Activated CD8-positive, alpha-beta memory T cell treated with anti-CD3 and anti-CD28 coated beads, Interleukin-2, amount 50 U/mL, for 48 hours (primary cell): ENCODE measurements around the gene HOXA5.

ENCODE experiments used
- DNase-seq: peaks from one replicate; pipeline ENCODE4 v3.0.0-alpha.2; 2020

The HOXA5 gene

DNA sequence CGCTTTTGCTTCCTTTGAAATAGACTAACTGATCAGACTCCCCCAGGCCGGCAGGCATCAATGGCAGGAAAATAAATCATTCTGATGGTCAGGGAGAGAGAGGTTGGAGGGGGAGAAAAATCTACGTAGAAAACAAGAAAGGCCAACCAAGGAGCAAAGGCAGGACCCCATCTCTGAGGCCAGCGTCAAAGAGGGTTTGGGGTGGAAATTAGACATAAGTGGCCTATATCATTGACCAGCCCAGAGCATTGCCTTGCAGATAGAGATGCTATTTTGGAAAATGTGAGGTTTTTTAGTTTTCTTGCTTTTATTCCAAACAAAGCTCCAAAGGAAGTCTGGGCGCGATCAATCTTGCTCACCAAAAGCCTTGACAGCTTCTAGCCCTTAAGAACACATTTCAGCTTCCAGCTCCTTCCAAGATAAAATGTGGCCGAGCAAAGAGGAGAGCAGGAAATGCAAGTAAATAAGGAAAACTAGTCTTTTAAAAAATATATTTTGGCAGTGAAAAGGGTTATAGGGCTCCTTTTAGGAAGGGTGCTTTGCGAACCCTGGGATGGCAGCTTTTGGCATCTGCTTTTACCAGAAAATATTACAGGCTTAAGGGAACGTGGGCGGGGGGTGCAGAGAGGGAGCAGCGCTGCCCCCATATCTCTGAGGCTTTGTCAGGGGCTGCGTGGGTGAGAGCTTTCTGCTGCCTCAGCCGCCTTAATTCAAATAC is 39.0 kb downstream of the HOXA5 start:
- DNase-seq, result peak; percentile 18

DNA sequence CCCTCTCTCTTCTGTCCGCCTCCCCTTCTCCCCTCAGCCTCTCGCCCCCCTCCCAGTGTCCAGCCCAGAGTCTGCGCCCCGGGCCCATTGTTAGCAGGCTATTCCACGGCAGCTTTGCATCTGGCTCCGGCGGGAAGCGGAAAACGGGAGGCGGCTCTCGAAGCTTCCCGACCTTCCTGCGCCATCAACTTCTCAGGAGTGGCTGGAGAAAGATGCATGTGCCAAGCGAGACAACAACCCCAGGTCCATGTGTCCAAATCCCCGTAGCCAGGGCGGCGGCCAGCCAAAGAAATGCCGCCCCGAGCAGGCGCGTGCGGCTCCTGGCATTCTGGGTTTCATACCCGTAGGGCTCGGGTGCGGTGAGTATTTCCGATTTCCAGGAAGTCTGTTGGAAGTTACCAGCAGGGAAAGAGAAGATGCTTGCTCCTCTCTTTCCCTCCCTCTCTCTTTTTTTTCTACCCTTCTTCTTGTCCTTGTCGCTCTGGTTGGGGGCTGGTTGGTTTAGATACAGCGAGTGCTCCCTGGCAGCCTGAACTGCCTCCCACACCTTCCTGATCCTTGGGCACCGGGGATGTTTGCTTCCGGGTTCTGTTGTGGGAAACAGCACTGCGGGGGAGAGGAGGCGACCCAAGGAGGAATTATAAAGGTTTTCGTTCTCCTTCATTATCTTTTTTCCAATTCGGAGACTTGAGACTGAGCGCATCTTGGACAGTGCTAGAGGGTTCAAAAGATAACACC is 39.8 kb downstream of the HOXA5 start:
- DNase-seq, result peak; percentile 35

DNA sequence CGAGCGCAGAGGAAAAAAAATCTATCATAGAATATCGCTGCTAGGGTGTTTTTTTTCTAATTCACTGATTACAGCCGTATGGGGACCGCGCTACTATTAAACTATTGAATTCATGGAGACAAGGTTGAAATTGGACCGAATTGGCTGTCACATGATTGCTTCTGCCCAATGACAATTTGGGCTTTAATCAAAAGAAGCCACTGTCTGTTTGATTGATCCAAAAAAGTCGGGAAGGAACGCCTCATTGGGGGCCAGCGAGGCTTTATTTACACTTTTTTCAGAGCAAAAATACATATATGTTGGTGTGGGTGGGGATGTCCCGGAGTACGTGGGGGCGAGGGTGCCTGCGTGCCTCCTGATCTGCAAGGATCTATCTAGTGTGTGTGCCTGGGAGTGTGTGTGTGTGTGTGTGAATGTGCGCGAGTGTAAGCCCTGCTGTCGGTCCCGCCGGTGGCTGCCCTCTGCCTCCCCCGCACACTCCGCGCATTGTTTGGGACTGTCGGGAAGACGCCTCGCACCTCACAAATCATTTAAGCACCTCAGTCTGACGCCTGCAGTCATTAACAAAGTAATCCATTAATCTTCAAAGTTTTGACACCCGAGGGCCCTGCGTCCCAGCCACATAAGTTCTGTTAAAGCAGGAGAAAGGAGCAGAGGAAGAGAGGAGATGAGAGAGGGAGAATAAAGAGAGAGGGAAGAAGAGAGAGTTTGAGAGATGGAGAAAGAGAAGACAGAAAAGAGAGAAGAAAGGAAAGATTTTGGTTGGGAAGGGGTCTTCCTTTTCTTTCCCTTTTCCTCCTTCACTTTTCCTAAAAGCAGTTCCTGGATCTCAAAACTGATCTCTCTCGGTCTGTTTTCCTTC is 40.7 kb downstream of the HOXA5 start, which contains the start of gene HOXA2:
Gene HOXA2 (minus strand): TSS at position 103 of the 862 bp plus-strand sequence. CDS start 183 bp downstream, outside the sequence.
- DNase-seq, result no peak

DNA sequence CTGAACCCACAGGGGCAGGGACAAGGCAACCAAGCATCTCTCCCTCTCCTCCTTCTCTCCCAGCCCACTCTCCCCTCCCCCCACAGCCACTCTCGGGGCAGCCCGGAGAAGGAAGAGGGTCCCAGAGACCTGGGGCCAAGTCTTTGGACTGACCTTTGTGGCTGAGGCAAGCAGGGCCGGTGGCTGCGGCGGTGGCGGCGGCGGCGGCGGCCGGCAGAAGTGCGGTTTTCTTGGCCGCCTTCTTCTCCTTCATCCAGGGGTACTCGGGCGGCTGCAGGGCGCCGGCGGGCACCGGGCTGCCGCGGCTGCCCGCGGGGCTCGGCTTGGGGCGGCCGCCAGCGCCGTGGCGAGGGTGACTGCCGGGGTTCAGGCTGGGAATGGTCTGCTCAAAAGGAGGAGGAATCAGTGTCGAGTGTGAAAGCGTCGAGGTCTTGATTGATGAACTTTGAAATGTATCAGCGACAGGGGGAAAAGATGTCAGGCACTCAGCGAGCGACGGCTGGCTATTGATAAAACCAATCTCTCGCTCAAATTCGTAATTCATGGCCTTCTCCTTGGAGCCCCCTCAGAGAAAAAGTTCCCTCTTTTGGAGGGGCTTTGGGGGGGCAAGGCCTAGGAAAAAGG is 41.4 kb downstream of the HOXA5 start:
- DNase-seq, result no peak

DNA sequence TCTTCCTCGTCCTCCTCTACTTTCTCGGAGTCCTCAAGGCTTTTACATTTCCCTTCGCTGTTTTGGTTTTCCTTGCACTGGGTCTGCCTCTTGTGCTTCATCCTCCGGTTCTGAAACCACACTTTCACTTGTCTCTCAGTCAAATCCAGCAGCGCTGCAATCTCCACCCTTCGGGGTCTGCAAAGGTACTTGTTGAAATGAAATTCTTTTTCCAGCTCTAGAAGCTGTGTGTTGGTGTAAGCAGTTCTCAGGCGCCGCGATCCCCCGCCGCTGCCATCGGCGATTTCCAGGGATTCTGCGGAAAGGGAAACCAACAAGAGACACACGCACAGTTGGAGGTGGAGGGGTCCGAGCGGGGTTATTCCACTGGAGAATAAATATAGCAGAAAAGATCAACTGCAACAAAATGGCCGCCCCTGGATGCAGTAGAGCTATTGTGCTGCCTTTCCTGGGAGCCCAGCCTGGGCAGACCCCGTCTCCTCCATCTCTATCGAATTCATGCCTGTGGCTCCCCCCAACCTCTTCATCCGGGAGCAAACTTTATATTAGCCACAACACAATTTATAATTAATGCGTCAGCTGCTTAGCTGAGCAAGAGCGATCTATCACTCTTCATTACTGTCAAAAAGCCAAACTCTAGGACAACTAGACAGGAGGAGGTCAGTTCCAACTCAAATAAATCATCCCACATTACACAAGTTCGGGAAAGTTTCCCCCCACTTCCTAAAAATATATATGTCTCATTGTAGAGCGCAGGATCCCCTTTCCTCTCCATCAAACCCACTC is 42.1 kb downstream of the HOXA5 start:
- DNase-seq, result no peak

DNA sequence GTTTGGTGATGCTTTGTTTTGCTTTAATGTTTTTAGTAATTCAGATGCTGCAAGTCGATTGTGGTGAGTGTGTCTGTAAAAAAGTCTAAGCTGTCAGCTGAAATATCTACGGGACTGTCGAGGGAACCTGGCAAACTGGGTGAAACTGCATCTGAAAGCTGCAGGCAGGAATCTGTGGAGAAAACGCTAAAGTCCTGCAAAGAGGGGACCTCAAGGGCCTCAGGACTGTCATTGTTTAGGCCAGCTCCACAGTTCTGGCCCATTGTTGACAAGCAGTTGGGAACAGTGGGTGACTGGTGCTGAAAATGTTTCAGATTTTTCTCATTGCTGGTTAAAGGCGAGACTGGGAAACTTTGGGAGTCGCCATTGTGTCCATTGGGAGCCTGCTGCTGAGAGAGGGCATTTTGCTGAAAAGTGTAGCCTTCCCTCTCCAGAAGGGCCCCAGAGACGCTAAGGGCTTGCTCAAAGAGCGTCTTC is 42.7 kb downstream of the HOXA5 start:
- DNase-seq, result no peak

DNA sequence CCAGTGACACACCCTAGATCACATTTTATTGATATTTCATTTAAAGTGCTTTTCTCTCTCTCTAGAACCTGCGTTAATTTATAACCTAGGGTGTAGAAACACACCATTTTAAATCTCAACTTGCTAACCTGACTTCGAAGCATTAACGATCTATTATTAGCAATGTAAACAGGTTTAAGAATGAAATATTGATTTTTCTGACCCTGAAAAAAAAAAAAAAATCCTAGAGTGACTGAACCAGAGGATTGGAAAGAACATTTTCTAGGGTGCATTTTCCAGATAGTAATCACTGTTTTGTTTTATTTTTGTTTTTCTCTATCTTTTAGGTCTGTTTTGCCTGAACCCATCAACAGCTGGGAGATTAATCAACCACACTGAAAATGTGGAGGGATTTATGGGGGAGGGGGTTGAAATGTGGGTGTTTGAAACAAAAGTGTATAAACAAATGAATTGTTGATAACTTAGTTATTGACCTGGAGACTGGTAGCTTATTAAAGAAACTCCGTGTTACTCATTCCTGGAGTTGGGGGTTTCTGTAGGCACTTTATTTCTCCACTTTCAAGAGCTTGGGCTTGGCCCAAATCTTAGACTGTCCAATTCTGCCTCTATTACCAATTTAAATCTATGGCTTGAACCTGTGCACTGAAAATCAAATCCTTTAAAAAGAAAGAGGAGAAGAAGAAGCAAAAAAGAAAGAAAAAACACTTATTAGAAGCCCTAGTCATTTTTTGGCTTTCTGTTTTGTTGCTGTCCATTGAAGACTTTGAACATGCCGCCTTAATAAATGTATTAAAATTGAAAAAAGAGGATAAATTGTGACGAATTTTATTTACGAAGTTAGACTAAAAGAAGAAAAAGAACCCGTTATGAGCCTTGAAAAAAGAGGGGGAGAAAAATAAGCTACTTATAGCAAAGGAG is 43.8 kb downstream of the HOXA5 start:
- no peak for DNase-seq

DNA sequence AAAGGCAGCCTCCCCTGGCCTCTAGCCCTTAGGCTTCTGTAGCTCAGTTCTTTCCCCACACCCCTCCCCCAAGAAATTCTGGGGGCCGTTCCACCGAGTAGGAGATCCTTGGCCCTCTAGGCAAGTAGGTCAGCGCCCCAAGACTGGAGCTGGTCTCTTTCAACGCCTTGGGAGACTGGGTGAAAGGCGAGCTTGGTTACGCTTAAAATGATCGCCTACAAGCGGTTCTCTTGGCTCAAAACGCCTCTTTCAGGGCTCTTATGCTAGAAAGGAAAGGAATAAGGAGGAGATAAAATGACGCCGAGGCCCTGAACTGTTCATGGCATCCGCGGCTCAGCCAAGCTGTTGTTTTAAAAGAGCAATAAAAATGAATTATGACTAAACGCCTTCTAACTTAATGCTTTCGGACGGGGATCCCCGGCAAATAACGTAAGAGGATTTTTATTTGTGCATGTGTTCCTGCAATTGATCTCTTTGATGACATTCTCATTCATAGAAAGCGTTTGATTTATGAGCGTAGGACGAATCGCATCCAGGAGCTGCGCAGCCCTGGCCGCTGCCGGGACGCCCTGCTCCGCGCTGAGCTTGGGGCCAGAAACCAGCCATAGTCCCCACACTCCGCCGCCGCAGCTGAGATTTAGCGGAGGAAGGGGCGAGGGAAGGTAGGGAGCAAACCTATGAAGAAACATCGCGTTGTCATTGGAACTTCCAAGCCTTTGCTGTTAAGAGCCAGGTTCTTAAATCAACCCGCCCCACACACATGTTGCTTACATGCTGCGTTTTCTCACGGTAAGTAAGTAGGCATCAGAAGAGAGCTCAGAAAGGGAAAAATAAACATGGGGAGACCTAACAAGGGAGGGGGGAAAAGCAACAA is 44.7 kb downstream of the HOXA5 start:
- DNase-seq, result no peak

DNA sequence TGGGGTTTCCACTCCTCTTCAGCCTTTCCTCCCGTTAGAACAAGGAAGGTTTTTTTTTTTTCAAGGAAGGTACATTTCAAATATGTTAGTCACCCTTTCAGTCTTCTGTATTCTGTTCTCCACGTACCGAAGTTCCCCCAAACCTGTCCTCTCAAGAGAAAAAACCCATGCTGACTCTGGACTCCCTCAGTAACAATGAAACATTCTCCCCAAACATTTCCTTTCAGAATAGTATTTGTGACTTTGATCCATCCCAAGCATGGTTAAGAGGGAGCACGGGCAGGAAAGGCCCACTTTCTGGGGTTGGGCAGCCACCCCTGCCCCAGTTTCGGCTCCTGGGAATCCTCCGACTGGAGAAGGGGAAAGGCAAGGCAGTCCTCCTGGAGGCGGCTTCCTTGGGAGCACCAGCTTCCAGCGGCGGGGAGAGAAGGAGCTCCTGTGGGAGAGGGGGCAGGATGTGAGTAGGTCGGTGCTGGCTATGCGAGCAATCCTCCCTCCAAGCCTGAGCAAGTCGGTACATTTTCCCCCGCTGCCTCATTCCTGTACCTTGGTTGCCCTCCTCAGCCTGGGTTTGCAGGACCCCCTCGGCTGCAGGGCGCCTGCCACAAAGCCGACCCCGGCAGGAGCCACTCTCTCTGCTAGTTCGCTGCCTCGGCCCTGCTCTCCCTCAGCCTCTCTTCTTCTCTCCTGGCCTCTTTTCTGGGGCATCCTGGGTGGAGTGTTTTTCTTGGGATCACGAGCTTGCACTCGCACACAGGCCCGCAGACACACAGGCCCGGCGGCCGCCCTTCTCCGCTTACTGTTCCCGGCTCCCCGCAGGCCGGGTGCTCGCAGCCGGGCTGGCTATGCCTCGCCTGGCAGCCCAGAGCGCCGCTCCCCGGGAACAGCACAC is 45.5 kb downstream of the HOXA5 start:
- DNase-seq, result no peak

DNA sequence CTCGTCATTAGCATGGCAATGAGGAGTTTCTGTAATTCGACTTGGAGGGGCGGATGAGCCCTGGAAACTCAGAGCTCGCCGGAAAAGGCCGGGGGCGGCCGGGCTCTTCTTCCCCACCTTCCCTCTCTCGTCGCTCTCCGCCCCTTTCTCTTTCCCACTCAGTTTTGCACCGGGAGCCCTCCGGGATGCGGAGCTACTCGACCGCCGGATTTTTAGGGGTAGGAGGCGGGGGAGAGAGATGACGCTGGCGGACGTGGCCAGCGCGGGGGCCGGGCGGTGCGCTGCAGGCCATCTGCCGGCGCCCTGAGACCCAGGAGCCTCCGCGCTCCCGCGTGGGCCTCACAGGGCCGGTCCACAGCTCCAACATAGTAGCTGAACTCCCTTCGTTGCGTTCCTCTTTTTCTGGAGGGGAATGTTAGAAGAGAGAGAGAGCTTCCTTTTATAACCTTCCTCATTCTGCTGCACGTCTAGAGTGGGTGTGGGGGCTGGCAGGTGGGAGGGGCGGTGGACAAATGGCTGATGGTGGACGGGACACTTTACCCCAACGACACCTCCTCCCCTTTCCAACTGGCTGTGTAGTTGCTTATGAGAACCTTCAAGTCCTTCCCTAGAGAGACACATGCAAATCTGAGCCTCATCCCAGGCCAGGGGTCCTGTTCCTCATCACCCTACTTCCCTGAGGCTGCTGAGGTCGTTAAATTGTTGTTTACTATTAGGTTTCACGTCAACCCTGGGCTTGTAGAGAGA is 46.5 kb downstream of the HOXA5 start:
- no peak for DNase-seq

DNA sequence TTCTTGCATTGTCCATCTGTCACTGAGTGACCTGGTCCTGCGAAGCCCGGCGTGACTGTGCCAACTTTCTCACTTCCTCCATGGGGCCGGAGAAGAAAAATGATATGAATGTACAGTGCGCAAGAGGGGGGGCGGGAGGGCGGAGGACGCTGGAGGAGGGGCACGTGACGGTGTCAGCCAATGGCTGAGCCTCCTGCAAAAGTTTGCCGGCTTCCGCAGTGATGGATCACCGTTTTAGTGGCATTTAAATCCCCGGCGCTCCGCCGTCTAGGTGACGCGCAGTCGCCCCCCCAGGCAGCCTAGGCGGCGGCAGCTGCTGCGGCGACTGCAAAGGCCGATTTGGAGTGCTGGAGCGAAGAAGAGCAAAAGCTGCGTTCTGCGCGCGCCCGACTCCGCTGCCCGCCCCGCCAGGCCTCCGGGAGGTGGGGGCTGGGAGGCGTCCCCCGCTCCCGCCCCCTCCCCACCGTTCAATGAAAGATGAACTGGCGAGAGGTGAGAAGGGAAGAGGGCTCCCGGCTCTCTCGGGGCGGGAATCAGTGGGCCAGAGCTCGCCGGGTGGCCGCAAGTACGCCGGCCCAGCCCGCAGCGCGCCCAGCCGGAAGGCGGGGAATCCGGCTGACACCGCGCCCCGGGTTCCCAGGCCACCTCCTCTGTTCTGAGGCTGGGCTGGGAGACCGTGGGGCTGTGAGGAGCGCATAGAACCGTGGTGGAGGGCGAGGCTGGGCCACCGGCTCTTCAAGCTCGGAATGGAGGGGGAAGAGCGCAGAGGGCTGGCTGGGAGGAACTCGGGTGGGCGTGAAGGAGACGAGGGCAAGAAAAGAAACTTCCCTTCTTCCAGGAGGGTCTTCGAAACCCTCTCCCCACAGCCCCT is 47.3 kb downstream of the HOXA5 start, which contains the start of gene HOXA1:
Gene HOXA1 (minus strand): TSS at position 104 of the 871 bp plus-strand sequence. CDS start 88 bp downstream, at position 16.
- peak; percentile 83 for DNase-seq

DNA sequence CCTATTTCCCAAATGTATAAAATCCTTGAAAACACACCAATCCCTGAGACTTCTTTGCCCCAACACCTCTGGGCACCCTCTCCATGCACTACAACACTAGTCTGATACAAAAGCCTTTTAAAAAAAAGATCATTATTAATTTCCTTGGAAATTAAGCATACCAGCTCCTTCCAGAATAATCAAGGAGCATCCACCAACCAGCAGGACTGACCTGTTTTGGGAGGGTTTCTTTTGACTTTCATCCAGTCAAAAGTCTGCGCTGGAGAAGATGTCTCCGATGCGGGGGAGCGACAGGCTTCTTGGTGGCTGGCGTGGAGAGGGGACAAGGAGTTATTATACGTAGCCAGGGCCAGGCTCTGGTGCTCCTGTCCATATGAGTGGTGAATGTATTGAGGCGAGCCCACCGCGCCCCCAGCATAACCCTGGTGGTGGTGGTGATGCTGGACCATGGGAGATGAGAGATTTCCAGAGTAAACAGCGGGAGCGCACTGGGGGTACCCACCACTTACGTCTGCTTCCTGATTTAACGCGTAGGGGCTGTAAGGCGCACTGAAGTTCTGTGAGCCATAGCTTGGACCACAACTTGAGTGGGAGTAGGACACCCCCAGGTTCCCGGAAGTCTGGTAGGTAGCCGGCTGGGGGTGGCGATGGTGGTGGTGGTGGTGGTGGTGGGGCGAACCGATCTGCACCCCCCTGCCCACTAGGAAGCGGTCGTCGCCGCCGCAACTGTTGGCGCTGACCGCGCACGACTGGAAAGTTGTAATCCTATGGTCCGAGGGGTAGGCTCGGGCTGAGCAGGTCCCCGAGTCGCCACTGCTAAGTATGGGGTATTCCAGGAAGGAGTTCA is 48.2 kb downstream of the HOXA5 start:
- no peak for DNase-seq

DNA sequence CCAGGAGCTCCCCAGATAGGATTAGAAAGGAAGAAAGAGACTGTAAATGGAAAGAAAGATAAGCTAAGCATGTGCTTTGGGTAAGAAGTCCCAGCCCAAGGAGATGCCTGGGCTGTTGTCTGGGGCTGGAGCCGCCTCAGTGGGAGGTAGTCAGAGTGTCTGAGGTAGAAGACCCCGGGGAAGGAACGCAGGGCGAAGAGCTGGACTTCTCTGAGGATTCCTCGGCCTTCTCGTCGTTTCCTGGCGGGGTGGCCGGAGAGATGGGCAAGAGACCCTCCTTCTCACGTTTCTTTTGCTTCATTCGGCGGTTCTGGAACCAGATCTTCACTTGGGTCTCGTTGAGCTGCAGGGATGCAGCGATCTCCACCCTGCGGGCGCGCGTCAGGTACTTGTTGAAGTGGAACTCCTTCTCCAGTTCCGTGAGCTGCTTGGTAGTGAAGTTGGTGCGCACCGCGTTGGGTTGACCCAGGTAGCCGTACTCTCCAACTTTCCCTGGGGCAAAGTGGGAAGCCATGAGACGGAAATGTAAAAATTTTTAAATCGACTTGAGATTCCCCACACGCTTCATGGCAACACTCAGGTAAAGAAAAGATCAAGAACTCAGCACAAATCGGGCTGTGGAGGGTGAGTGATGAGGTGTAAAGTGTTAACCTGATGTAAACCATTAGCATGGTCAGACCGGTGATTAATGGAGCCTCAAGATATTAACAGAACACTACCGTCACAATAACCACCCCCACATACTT is 49.0 kb downstream of the HOXA5 start:
- no peak for DNase-seq

DNA sequence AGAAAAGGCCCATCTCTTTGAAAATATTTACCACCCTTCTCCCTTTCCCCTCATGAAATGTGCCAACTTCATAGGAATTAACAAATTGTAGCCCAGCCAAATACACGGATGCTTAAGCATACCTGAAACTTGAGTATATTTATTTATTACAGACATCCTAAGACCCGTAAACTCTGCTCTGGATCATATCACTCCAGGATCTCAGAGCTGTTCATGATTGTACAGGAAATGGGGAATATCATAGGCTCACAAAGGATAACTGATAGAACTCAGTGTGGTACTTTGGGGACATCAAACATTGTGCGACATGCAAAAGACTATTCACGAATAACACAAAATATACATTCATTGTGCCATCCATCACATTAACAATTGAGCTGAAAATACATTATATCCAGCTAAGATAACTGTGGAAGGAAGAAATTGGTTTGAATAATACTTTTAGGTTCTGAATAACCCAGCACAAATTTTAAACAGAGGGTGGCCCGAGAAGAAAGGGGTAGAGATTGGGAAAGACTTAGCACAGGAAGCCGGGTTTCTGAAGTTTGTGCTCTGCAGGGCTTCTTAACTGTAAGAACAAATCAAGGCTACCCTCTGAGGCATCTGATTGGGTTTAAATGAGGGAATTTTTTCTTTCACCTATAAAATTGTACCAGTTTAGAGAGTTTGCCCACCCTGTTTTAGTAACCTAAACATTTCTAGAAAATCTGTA is 50.1 kb downstream of the HOXA5 start:
- DNase-seq, result no peak

DNA sequence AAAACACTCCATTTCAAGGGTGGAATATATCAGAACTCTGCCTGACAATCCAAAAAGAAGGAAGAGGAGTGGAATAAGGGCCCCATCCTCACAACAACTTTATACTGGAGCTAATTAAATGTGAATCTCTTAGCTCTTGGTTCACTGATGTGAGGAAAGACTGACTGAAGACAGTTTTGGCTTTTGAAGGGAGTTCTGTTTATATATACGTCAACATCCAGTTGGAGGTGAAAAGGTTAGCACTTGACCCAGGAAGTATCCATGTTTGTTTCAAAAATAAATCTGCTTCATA is 50.7 kb downstream of the HOXA5 start:
- no peak for DNase-seq
